K562 (cell line): ENCODE measurements around the gene SH3BGRL2. TPM values are rescaled to one million over a fixed set of nuclear protein-coding genes. Genes with fewer than 3 reads are reported as not detected.

ENCODE experiments used
- ATAC-seq: fragments of 200-7000 bp; cut with Tn5 transposase; 3 replicates; pipeline ENCODE4 v1.9.1; 2020; ENCODE audit warnings: moderate library complexity
- BruUV-seq: library from RNA; stranded (reverse); fragments of 400-500 nt; replicated peaks from 2 replicates; lab custom pipeline; 2021; lab: Mats Ljungman, UMichigan
- CTCF ChIA-PET: fragments of 300-600 bp; formaldehyde crosslinking; extraction: SDS; loops from one replicate; lab custom pipeline; 2021; ENCODE audit warnings: low intra/inter-chr PET ratio; lab: Yijun Ruan, JAX
- POLR2A ChIA-PET: fragments of 300-600, 350-650 bp; sonication (Branson Sonifier 250); formaldehyde crosslinking; extraction: SDS; loops from one replicate; lab custom pipeline; 2021; ENCODE audit warnings: antibody characterized with exemption, inconsistent platforms; lab: Yijun Ruan, JAX
- DNase-seq, 4 experiments: peaks; one replicate each; pipeline versions ENCODE4 v3.0.0 to v3.0.0-alpha.2; 2011 to 2018; ENCODE audit warnings: low spot score in 3 of 4, mixed read lengths in 3 of 4; ENCODE audit errors: extremely low read depth in 1 of 4
- FAIRE-seq: peaks from 2 replicates; lab custom pipeline; 2011; peaks lifted over from hg19 to GRCh38; lab: Jason Lieb, UNC
- H2AFZ ChIP-seq: 2 replicates; pipeline ENCODE4 v1.6.0; 2011; ENCODE audit warnings: low read depth, low read length, control low read depth, inconsistent platforms
- H3K27ac ChIP-seq: fragments of 200-600 bp; 3 replicates; pipeline ENCODE4 v1.8.0; 2011; ENCODE audit warnings: low read depth, mild to moderate bottlenecking, control low read depth, inconsistent platforms, low read length, moderate library complexity, mixed read lengths; ENCODE audit errors: extremely low read depth
- H3K27me3 ChIP-seq, 2 experiments: fragments of 300-600 bp in 1 of 2; 2 replicates in 1 of 2; 3 replicates in 1 of 2; pipeline versions ENCODE4 v1.6.0 to v1.8.0; 2011; ENCODE audit warnings: inconsistent platforms in 2 of 2, low read length in 2 of 2, mild to moderate bottlenecking in 1 of 2, mixed read lengths in 1 of 2, moderate library complexity in 1 of 2; ENCODE audit not compliant: control insufficient read depth in 2 of 2, insufficient read depth in 2 of 2
- H3K36me3 ChIP-seq: fragments of 300-600 bp; 3 replicates; pipeline ENCODE4 v1.8.0; 2011; ENCODE audit warnings: mild to moderate bottlenecking, low read length, inconsistent platforms; ENCODE audit not compliant: control insufficient read depth, insufficient read depth
- H3K4me1 ChIP-seq, 2 experiments: fragments of 200-600 bp in 1 of 2; replicated peaks in 1 of 2; 2 replicates in 1 of 2; 3 replicates in 1 of 2; pipeline versions ENCODE4 v1.5.1 to v1.8.0; 2011; ENCODE audit warnings: inconsistent platforms in 2 of 2, low read length in 2 of 2, mild to moderate bottlenecking in 1 of 2, mixed read lengths in 1 of 2, moderate library complexity in 1 of 2; ENCODE audit not compliant: control insufficient read depth in 2 of 2, insufficient read depth in 2 of 2
- H3K4me2 ChIP-seq: 2 replicates; pipeline ENCODE4 v1.6.1; 2011; ENCODE audit warnings: low read length, control low read depth, inconsistent platforms, mixed read lengths; ENCODE audit not compliant: insufficient read depth
- H3K4me3 ChIP-seq: fragments of 200-600 bp; sonication (generic), shearing (Covaris generic); 2 replicates; pipeline ENCODE4 v1.5.1; 2016; ENCODE audit warnings: control low read depth, inconsistent platforms
- H3K79me2 ChIP-seq: fragments of 200-600 bp; 3 replicates; pipeline ENCODE4 v1.8.0; 2011; ENCODE audit warnings: low read length, inconsistent platforms; ENCODE audit not compliant: control insufficient read depth, insufficient read depth
- H3K9ac ChIP-seq, 2 experiments: 2 replicates each; pipeline versions ENCODE4 v1.6.0 to v1.6.1; 2011; ENCODE audit warnings: low read depth in 2 of 2, low read length in 2 of 2, control low read depth in 1 of 2, inconsistent platforms in 1 of 2, mild to moderate bottlenecking in 1 of 2, mixed read lengths in 1 of 2; ENCODE audit not compliant: insufficient read depth in 1 of 2
- H3K9me1 ChIP-seq: one replicate; pipeline ENCODE4 v1.6.0; 2011; ENCODE audit warnings: inconsistent platforms, mild to moderate bottlenecking, low read length, moderate library complexity; ENCODE audit not compliant: control insufficient read depth, insufficient read depth
- H3K9me3 ChIP-seq: replicated peaks from 2 replicates; pipeline ENCODE4 v1.5.1; 2011; ENCODE audit warnings: low read depth, low read length, inconsistent platforms; ENCODE audit not compliant: control insufficient read depth, insufficient read depth
- H4K20me1 ChIP-seq: replicated peaks from 2 replicates; pipeline ENCODE4 v1.6.1; 2011; ENCODE audit warnings: low read length, inconsistent platforms, mixed read lengths; ENCODE audit not compliant: control insufficient read depth, insufficient read depth
- BRCA1 ChIP-seq, 2 experiments: fragments of 450-650 bp in 1 of 2; sonication (generic) in 1 of 2; formaldehyde crosslinking in 1 of 2; IDR thresholded peaks; 2 replicates each; pipeline versions ENCODE4 v1.5.0 to v1.6.1; 2017 to 2020; ENCODE audit warnings: mild to moderate bottlenecking in 1 of 2, missing genetic modification reagents in 1 of 2
- ZNF609 ChIP-seq: sonication (generic); formaldehyde crosslinking; IDR thresholded peaks from 2 replicates; pipeline ENCODE4 v1.8.1; 2023; ENCODE audit warnings: missing genetic modification reagents, mild to moderate bottlenecking, borderline replicate concordance
- ZNF699 ChIP-seq: fragments of 250-450 bp; sonication (Bioruptor Pico); IDR thresholded peaks from 2 replicates; pipeline ENCODE4 v1.8.0; 2021; ENCODE audit warnings: mild to moderate bottlenecking, moderate library complexity; ENCODE audit not compliant: insufficient replicate concordance
- WGBS: fragments of 100-300 bp; shearing (Covaris generic); methylation state at CpG from one replicate; pipeline ENCODE4 v1.1.6; 2016; ENCODE audit warnings: low coverage, mixed read lengths; ENCODE audit not compliant: insufficient coverage; ENCODE audit errors: missing lambda C conversion rate; 5-methylcytosine and 5-hydroxymethylcytosine counted together
- in situ Hi-C: fragments of 300-500 bp; cut with MboI; formaldehyde crosslinking; loops from 4 replicates; pipeline ENCODE4 v1.15.0; 2018; ENCODE audit warnings: inconsistent platforms, mixed read lengths
- intact Hi-C: fragments of 100-400 bp; cut with micrococcal nuclease; formaldehyde crosslinking; loops from 2 replicates; pipeline ENCODE4 v1.14.2; 2022
- polyA plus RNA-seq, 8 experiments: library from polyadenylated mRNA; depleted of rRNA in 4 of 8; stranded (reverse) in 5 of 8; unstranded in 3 of 8; fragments of >200 nt; fragmentation: Nextera tagmentation in 2 of 8; fragmentation: Illumina TruSeq in 1 of 8; extraction: Ambion mirVana in 2 of 8; extraction: Trizol in 1 of 8; gene quantifications; 2 replicates each; pipeline versions ENCODE4 v1.2.1 to v1.2.3, GENCODE V29; 2011 to 2014; ENCODE audit warnings: inconsistent platforms in 1 of 8, missing spikeins in 1 of 8
- total RNA-seq, 7 experiments: library from RNA; depleted of rRNA in 6 of 7; stranded (reverse); fragments of >200 nt in 6 of 7; fragmentation: Illumina TruSeq in 2 of 7; extraction: Trizol in 2 of 7; gene quantifications; 2 replicates each; pipeline versions ENCODE4 v1.2.1 to v1.2.3, GENCODE V29; 2011 to 2021; ENCODE audit warnings: low replicate concordance in 1 of 7

The SH3BGRL2 gene
- total and polyA plus RNA-seq, 9 of the 15 experiments (the other 6 are each of a cell fraction or from before 2014, with no cell fraction given): 4.4 to 12.1 (median 7.3) TPM

GRCh38 chr6:79707621-79708020 lies 76.5 kb downstream of the SH3BGRL2 start:
- no TSS peak for BruUV-seq
- FAIRE-seq: no peak
- POLR2A ChIA-PET: interaction anchor here (0.6 to 0.7 kb wide), 2 partner anchors 12 to 41 kb away, joined by 3 read pairs; no protein-coding TSS in a partner anchor

More at GRCh38 chr6:79707621-79708020, 76.5 kb downstream of the SH3BGRL2 start:
- H3K4me2 ChIP-seq: no peak overlapping the region
- no peaks in the 10 kb centered on the region for H3K4me1 ChIP-seq
- in situ Hi-C loops (no loop called here), intact Hi-C loops (no loop called here)
- H3K79me2 ChIP-seq: no peaks in the 10 kb centered on the region
- DNase-seq: no peak
- ATAC-seq: no peak
- CTCF ChIA-PET: no interaction called here
- no peak overlapping the region for H3K4me3 ChIP-seq
- no peaks in the 10 kb centered on the region for H3K9me3 ChIP-seq
- H2AFZ ChIP-seq: no peak overlapping the region
- no peak for TF ChIP-seq ZNF609
- no peak for TF ChIP-seq BRCA1 (IDR thresholded peaks at IDR 0.05)
- no peak for TF ChIP-seq BRCA1 (CRISPR knock-in tag; IDR thresholded peaks at IDR 0.05)
- no peak for TF ChIP-seq ZNF699
- TF ChIP-seq, all 486 proteins: peak for 0
- Histone ChIP-seq H4K20me1 (no peaks in the 10 kb centered on the region), H3K9ac (no peak overlapping the region), H3K36me3 (0 out of 3 replicates have a peak, but pooled peaks cover under 1% of the 10 kb centered on the region), H3K9me1 (no peaks in the 10 kb centered on the region), H3K27ac (no peak overlapping the region), H3K27me3 (0 out of 5 replicates have a peak, but pooled peaks cover 0 to 4% of the 10 kb centered on the region in 2 experiments)
- WGBS: 6% methylated on average over 1 of the region's 1 CpG
